ENCODE measurements around the gene SMAD6.

The SMAD6 gene

DNA sequence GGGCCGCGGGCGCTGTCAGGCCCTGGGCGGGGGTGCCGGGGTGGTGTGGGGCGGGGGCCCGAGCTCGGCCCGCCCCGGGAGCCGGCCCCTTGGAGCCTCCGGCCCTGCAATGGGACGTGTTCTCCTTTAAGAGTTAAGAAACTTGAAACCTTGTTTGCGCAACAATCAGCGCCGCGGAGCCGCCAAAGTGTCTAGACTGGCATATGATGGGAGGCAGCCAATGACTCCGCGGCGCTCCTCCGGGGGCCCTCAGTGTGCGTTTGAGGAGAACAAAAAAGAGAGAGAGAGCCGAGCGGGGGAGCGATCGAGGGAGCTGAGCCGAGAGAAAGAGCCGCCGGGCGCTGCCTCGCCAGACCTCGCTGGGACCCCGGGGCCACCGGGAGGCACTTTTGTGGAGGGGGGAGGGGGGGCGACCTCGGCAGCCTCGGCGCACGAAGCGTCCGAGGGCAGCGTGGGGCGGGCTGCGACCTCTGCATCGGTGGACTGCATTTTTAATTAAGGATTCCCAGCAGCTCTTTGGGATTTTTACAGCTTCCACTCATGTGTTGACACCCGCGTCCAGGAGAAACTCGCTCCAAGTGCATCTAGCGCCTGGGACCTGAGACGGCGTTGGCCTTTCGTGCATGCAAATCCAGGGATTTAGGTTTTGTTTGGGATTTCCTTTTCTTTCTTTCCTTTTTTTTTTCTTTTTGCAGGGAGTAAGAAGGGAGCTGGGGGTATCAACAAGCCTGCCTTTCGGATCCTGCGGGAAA lies at the start of gene SMAD6:
Gene SMAD6, plus strand, starts transcription at position 202 of the 752 bp plus-strand sequence. CDS start 1,023 bp downstream, outside the sequence.
- peak; percentile 91 for DNase-seq (ENCODE audit: low read depth)
- TF ChIP-seq, protein P1, sequence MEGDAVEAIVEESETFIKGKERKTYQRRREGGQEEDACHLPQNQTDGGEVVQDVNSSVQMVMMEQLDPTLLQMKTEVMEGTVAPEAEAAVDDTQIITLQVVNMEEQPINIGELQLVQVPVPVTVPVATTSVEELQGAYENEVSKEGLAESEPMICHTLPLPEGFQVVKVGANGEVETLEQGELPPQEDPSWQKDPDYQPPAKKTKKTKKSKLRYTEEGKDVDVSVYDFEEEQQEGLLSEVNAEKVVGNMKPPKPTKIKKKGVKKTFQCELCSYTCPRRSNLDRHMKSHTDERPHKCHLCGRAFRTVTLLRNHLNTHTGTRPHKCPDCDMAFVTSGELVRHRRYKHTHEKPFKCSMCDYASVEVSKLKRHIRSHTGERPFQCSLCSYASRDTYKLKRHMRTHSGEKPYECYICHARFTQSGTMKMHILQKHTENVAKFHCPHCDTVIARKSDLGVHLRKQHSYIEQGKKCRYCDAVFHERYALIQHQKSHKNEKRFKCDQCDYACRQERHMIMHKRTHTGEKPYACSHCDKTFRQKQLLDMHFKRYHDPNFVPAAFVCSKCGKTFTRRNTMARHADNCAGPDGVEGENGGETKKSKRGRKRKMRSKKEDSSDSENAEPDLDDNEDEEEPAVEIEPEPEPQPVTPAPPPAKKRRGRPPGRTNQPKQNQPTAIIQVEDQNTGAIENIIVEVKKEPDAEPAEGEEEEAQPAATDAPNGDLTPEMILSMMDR (IDR thresholded peaks at IDR 0.05; ENCODE audit: insufficient read depth, low read depth, low read length, missing control alignments) = no peak
- peak within 1 kb of the TSS; percentile 70 for H3K4me3 ChIP-seq (ENCODE audit: low read depth, low read length)

DNA sequence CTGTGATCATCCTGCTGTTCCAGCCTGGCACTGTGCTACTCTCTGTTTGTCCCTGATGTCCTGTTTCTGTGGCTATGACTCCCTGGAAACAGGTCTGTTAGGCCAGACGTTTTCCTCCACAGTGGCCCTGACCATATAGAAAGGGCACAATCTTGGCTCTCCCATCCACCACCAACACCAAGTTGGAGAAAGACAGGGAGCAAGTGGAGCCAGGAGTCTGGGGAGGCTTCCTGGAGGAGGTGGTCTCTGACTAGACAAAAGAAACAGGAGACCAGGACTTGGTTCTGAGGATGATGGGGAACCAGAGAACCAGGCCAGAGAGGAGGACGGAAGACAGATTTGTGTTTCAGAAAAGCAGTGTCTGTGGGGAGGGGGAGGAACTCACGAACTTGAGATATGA lies 49.2 kb upstream of the SMAD6 start:
- no peak overlapping the region for H3K4me3 ChIP-seq (ENCODE audit: low read depth, low read length)
- DNase-seq (ENCODE audit: low read depth) = no peak
- TF ChIP-seq, protein P1 (IDR thresholded peaks at IDR 0.05; ENCODE audit: insufficient read depth, low read depth, low read length, missing control alignments) = no peak

DNA sequence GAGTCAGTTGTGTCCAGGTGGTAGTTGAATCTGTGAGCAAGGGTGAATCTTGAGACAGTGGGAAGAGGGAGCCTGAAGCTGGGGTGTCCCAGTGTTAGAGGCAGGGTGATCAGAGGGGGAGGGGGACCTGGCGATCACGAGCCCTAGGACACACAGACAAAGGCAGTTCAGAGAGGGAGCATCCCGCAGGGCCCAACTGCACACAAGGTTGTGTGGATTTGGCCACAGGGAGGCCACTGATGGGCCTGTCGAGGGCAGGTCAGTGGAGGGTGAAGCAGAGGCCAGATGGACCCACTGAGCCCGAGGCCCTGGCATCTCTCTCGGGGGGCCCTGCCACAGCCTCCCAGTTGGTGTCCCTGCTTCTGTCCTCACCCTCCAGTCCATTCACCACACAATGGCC lies 48.6 kb upstream of the SMAD6 start:
- no peak for DNase-seq (ENCODE audit: low read depth)
- TF ChIP-seq, protein P1 (IDR thresholded peaks at IDR 0.05; ENCODE audit: insufficient read depth, low read depth, low read length, missing control alignments) = no peak
- H3K4me3 ChIP-seq (ENCODE audit: low read depth, low read length) = no peak overlapping the region

DNA sequence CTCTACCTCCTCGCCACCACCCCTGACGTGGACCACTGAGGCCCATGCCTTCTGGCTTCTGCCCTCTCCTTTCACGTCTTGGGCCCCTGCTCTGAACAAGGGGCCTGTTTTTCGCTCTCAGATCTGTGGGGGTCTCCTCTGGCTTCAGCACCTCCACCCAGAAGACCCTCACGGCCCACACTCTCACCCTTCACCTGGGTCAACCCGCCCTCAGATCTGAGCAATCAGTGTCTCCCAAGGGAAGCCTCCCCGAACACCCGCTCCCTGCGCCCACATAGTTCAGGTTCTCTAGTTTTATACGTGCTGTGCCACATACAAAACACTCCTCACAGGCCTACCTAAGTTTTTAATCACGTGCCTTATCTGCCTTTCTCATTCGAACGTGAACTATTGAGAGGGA lies 48.2 kb upstream of the SMAD6 start:
- TF ChIP-seq, protein P1 (IDR thresholded peaks at IDR 0.05; ENCODE audit: insufficient read depth, low read depth, low read length, missing control alignments) = no peak
- H3K4me3 ChIP-seq (ENCODE audit: low read depth, low read length) = no peak overlapping the region
- no peak for DNase-seq (ENCODE audit: low read depth)

DNA sequence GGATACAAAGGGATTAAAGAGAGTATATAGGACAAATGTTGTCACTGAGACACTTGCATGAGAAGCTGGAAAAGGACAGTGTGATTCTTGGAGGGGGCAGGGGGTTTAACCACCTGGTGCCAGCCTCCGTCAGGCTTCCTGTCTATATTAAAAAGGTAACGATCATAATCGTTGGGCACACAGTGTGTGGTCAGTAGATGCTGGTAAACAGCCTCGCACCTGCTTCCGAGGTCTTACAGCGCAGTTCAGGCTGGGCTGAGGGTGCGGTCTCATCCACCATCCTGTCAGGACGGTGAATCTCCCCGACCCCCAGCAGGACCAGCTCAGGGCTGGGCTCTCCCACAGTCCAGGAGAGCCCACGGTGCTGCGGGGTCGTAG lies 47.7 kb upstream of the SMAD6 start:
- TF ChIP-seq, protein P1 (IDR thresholded peaks at IDR 0.05; ENCODE audit: insufficient read depth, low read depth, low read length, missing control alignments) = no peak
- no peak for DNase-seq (ENCODE audit: low read depth)
- H3K4me3 ChIP-seq (ENCODE audit: low read depth, low read length) = no peak overlapping the region

DNA sequence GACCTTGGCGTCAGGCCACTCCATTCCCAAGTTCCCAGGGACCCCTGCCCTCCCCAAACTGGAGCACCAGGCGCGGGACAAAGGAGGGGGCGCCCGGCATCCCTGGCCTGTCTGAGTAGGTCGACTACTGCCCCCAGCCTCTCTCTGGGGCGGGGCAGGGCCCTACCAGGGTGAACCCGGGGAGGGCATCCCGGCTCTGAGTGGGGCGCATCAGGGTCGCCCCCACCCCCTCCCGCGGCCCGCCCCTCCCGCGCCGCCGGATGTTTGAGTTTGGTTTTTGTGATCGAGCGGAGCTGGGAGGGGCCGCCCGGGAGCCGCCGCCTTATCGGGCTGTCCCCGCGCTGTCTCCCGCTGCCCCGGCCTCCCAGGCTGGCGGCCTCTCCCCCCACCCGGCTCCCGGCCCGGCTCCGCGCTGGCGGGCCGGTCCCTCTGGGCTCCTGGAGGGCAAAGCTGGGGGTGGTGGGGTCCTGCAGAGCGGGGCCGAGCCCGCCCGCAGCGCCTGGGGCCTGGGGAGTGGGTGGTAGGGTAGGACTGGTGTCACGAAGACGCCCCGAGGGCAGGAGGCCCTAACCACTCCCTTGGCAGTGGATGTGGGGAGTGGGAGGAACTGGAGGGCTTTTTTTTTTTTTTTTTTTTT lies 47.2 kb upstream of the SMAD6 start:
- no peak overlapping the region for H3K4me3 ChIP-seq (ENCODE audit: low read depth, low read length)
- DNase-seq (ENCODE audit: low read depth) = no peak
- TF ChIP-seq, protein P1 (IDR thresholded peaks at IDR 0.05; ENCODE audit: insufficient read depth, low read depth, low read length, missing control alignments) = no peak

All from GM12865 (cell line).